ENCODE measurements around the gene CDK6. TPM values are rescaled to one million over a fixed set of nuclear protein-coding genes. Genes with fewer than 3 reads are reported as not detected.

CDK6 gene
- total and polyA plus RNA-seq, 10 donors = 0.91 to 37.8 (median 25.5) TPM

GRCh38 chr7:92720604-92721350 lies 115.6 kb downstream of the CDK6 start:
- intact Hi-C loops (cut with DNase I; ENCODE audit: low total_unique reads) = loop anchor here (5.0 kb wide), 1 partner anchor 112 kb away; no protein-coding TSS in a partner anchor
- Histone ChIP-seq H3K4me1 (peaks cover 15 to 59% (median 39%) of the 10 kb centered on the region in 6 donors), H3K9me3 (no peaks in the 10 kb centered on the region), H3K4me3 (no peak overlapping the region), H3K27me3 (replicated peaks in 1 of 7) (no peaks in the 10 kb centered on the region), H3K36me3 (peaks cover 0 to 23% (median 2%) of the 10 kb centered on the region in 6 donors), H3K27ac (peak overlapping the region in 3 of 8 donors; percentile 18 to 79 (median 26))
- WGBS, 5 donors = 84 to 90% (median 88%) methylated on average over 4 of the region's 4 CpGs
- no peak for DNase-seq
- no peak for TF ChIP-seq POLR2A (IDR thresholded peaks at IDR 0.05)
- no peak for TF ChIP-seq CTCF (IDR thresholded peaks at IDR 0.05 in 8 of 11, conservative IDR thresholded peaks at IDR 0.05 in 3 of 11)
- no peak for TF ChIP-seq POLR2AphosphoS5 (IDR thresholded peaks at IDR 0.05)

GRCh38 chr7:92717993-92718716 lies 118.2 kb downstream of the CDK6 start:
- TF ChIP-seq CTCF (IDR thresholded peaks at IDR 0.05 in 8 of 11, conservative IDR thresholded peaks at IDR 0.05 in 3 of 11) (no peak), POLR2AphosphoS5 (IDR thresholded peaks at IDR 0.05) (peak in 1 of 3 donors; percentile 42), POLR2A (IDR thresholded peaks at IDR 0.05) (peak in 1 of 3 donors; percentile 39)
- DNase-seq = peak; percentile 75
- 21 to 33% (median 32%) methylated on average over 18 of the region's 18 CpGs for WGBS, 5 donors
- Histone ChIP-seq H3K4me1 (peaks cover 7 to 42% (median 28%) of the 10 kb centered on the region in 6 donors), H3K27me3 (replicated peaks in 1 of 7) (no peaks in the 10 kb centered on the region), H3K27ac (peak overlapping the region; percentile 62 to 89 (median 86)), H3K4me3 (peak overlapping the region; percentile 10 to 68 (median 35)), H3K36me3 (no peaks in the 10 kb centered on the region), H3K9me3 (no peaks in the 10 kb centered on the region)
- intact Hi-C loops (cut with DNase I; ENCODE audit: low total_unique reads) = no loop called here

GRCh38 chr7:92717623-92717992 lies 118.8 kb downstream of the CDK6 start:
- H3K4me1 ChIP-seq = peaks cover 3 to 36% (median 23%) of the 10 kb centered on the region in 6 donors
- no peak for TF ChIP-seq POLR2AphosphoS5 (IDR thresholded peaks at IDR 0.05)
- H3K27ac ChIP-seq = peak overlapping the region; percentile 62 to 89 (median 86)
- H3K4me3 ChIP-seq = peak overlapping the region; percentile 10 to 68 (median 35)
- WGBS, 5 donors = 64 to 80% (median 67%) methylated on average over 7 of the region's 7 CpGs
- no peak for DNase-seq
- no peaks in the 10 kb centered on the region for H3K27me3 ChIP-seq (replicated peaks in 1 of 7)
- H3K36me3 ChIP-seq = no peaks in the 10 kb centered on the region
- intact Hi-C loops (cut with DNase I; ENCODE audit: low total_unique reads) = no loop called here
- H3K9me3 ChIP-seq = no peaks in the 10 kb centered on the region

- TF ChIP-seq CTCF (IDR thresholded peaks at IDR 0.05 in 8 of 11, conservative IDR thresholded peaks at IDR 0.05 in 3 of 11) (no peak), POLR2AphosphoS5 (IDR thresholded peaks at IDR 0.05) (no peak), POLR2A (IDR thresholded peaks at IDR 0.05) (no peak)
- no peaks in the 10 kb centered on the region for H3K9me3 ChIP-seq
- no peaks in the 10 kb centered on the region for H3K27me3 ChIP-seq (replicated peaks in 1 of 7)
- DNase-seq = no peak
- peaks cover 0 to 30% (median 19%) of the 10 kb centered on the region in 6 donors for H3K4me1 ChIP-seq
- intact Hi-C loops (cut with DNase I; ENCODE audit: low total_unique reads) = no loop called here
- WGBS, 5 donors = 86 to 95% (median 92%) methylated on average over 4 of the region's 4 CpGs
- peak overlapping the region in 1 of 8 donors; percentile 68 for H3K4me3 ChIP-seq
- H3K27ac ChIP-seq = peak overlapping the region in 7 of 8 donors; percentile 62 to 89 (median 86)
- no peaks in the 10 kb centered on the region for H3K36me3 ChIP-seq
These were observed 119.4 kb downstream of the CDK6 start for GRCh38 chr7:92716825-92717580.

Data from spleen (tissue), 11 donors.